ENCODE results near the gene MRPS9. TPM values are rescaled to one million over a fixed set of nuclear protein-coding genes. Genes with fewer than 3 reads are reported as not detected.

MRPS9 gene
- total RNA-seq (2016; rRNA removed; fragmentation: Illumina TruSeq; extraction: Trizol) (91.8 and 113 TPM in 2 replicates), polyA plus RNA-seq (2011; rRNA removed) (23.7 and 31.2 TPM in 2 replicates), polyA minus RNA-seq (2011; rRNA and poly(A)+ RNA removed; ENCODE audit: low replicate concordance) (16.2 and 24.6 TPM in 2 replicates), Bru-seq, nascent RNA (percentile 82 among the genes with signal in this experiment), BruChase-seq, experiment 1, labeled RNA remaining after a 6-hour chase (percentile 65 among the genes with signal in this experiment), BruChase-seq, experiment 2, labeled RNA remaining after a 2-hour chase (percentile 63 among the genes with signal in this experiment)
- 21.4 and 22.9 TPM in 2 replicates for total RNA-seq (2016; cell fraction: cytosol; rRNA removed; fragmentation: Illumina TruSeq; extraction: Trizol; ENCODE audit: low read depth)
- total RNA-seq (2016; cell fraction: insoluble cytoplasmic fraction; rRNA removed; fragmentation: Illumina TruSeq; extraction: Trizol) = 92.8 and 111 TPM in 2 replicates
- 28.5 and 34.3 TPM in 2 replicates for total RNA-seq (2016; cell fraction: membrane; rRNA removed; fragmentation: Illumina TruSeq; extraction: Trizol)
- total RNA-seq (2016; cell fraction: nucleus; rRNA removed; fragmentation: Illumina TruSeq; extraction: Trizol) = 38.8 and 44.6 TPM in 2 replicates
- polyA plus RNA-seq (2011; cell fraction: cytosol; rRNA removed) = 24.2 and 28.1 TPM in 2 replicates
- polyA plus RNA-seq (2011; cell fraction: nucleus; rRNA removed) = 19.8 and 22.9 TPM in 2 replicates
- 34.3 and 43.7 TPM in 2 replicates for polyA plus RNA-seq (2012)
- polyA plus RNA-seq (2016; cell fraction: cytosol; fragmentation: Illumina TruSeq; extraction: Trizol; ENCODE audit: low read depth) = 17.8 and 18.9 TPM in 2 replicates
- 102 and 106 TPM in 2 replicates for polyA plus RNA-seq (2016; cell fraction: insoluble cytoplasmic fraction; fragmentation: Illumina TruSeq; extraction: Trizol; ENCODE audit: low read depth)
- polyA plus RNA-seq (2016; cell fraction: membrane; fragmentation: Illumina TruSeq; extraction: Trizol; ENCODE audit: low read depth) = 19.5 and 23.6 TPM in 2 replicates
- polyA plus RNA-seq (2016; cell fraction: nucleus; fragmentation: Illumina TruSeq; extraction: Trizol; ENCODE audit: insufficient read depth, low read depth) = 44.8 and 56.4 TPM in 2 replicates
- polyA minus RNA-seq (2011; cell fraction: cytosol; rRNA and poly(A)+ RNA removed) = 17.8 and 18.0 TPM in 2 replicates
- polyA minus RNA-seq (2011; cell fraction: nucleus; rRNA and poly(A)+ RNA removed) = 17.5 and 25.0 TPM in 2 replicates
- long read RNA-seq, experiment 1, transcript MRPS9-201 (11 exons, 1,500 nt) = major isoform, 73 of 88 reads
- long read RNA-seq, experiment 1, partial matches to known transcripts = 11 of 88 reads
- long read RNA-seq, experiment 1, other reads (novel, unspliced or antisense) = 4 of 88 reads
- long read RNA-seq, experiment 2, transcript MRPS9-201 (11 exons, 1,500 nt) = major isoform, 77 of 99 reads
- long read RNA-seq, experiment 2, partial matches to known transcripts = 14 of 99 reads
- long read RNA-seq, experiment 2, other reads (novel, unspliced or antisense) = 6 of 99 reads

DNA sequence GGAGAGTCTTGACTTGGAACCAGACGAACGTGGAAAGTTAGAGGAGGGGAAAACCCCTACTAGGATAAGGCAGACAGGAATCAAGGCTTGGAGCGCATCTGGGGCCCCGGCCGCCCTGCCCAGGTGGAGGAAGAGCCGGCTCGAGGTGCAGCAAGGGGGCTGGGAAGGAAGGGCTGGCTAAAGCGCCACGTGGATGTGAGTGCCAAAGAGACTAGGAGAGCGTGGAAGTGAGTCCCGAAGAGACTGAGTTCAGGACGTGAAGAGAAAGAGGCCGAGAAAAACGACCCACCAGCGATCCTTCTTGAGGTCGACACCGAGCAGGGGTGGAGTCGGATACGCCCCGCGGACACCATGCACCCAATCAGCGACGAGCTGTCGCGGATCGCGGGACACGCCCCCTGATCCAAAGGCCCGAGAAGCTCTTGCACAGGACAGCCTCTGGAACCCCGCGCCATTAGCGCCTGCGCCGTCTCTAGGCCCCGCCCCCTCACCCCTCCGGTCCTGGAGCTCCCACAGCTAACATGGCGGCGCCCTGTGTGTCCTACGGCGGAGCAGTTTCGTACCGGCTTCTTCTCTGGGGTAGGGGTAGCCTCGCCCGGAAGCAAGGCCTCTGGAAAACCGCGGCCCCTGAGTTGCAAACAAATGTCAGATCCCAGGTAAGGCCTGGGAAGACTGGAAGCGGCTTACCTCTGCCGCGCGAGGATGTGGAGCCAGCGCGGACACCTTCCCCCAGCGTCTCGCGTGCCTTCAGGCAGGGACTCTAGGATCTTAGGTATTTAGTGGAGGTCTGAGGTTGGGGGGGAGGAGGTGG lies at the start of gene MRPS9:
TSS of gene MRPS9 (plus strand) at position 498 of the 811 bp plus-strand sequence. CDS start at position 522, 24 bp downstream.
- Histone ChIP-seq H3K9me3 (ENCODE audit: low read length) (no peaks in the 10 kb centered on the region), H3K4me3 (replicated peaks in 1 of 3; ENCODE audit: insufficient read depth in 1 of 3, low read depth in 2 of 3, low read length in 3 of 3) (peak within 1 kb of the TSS; percentile 80 to 94 (median 92)), H2AFZ (ENCODE audit: low read length) (peak within 1 kb of the TSS; percentile 92), H3K36me3 (replicated peaks in 1 of 2; ENCODE audit: control insufficient read depth in 1 of 2, insufficient read depth in 2 of 2, low read length in 2 of 2) (no peaks in the 10 kb centered on the region; a peak in 1 of 5 replicates), H3K27me3 (ENCODE audit: control insufficient read depth in 1 of 2, insufficient read depth in 2 of 2, low read length in 2 of 2) (peaks cover 0 to 4% of the 10 kb centered on the region in 2 experiments; a peak in 1 of 5 replicates), H3K27ac (ENCODE audit: extremely low read length, insufficient read depth, low read length) (peak within 1 kb of the TSS; percentile 73), H3K9ac (ENCODE audit: insufficient read depth, low read depth, low read length) (peak within 1 kb of the TSS; percentile 89), H3K4me2 (ENCODE audit: low read depth, low read length) (peak within 1 kb of the TSS; percentile 90), H4K20me1 (ENCODE audit: insufficient read depth, low read length) (no peaks in the 10 kb centered on the region), H3K4me1 (ENCODE audit: insufficient read depth, low read length) (peaks cover 31% of the 10 kb centered on the region), H3K79me2 (ENCODE audit: insufficient read depth, low read length) (peaks cover 25% of the 10 kb centered on the region)
- no TSS peak for BruUV-seq (replicated peaks)
- ChIA-PET POLR2A (interaction anchor here (0.9 to 2.0 kb wide), 3 partner anchors 12 to 292 kb away, joined by 3 to 5 read pairs (median 4); partner anchors contain the start of gene TGFBRAP1), CTCF (ENCODE audit: low intra/inter-chr PET ratio, low total read pairs) (no interaction called here)
- FAIRE-seq (peak; percentile 79), DNase-seq (ENCODE audit: low spot score) (peak; percentile 96), ATAC-seq (peak; percentile 98)
- intact Hi-C loops (cut with micrococcal nuclease; ENCODE audit: unreplicated experiment) (no loop called here), in situ Hi-C loops (cut with HindIII; ENCODE audit: extremely low pct_ligation_motif_present, low pct_unique_long_range_greater_than_20kb) (no loop called here)
- under 1% methylated on average over 39 of the region's 55 CpGs for WGBS (ENCODE audit: low lambda C conversion rate)
- TF ChIP-seq NR2F2 (IDR thresholded peaks at IDR 0.05; ENCODE audit: borderline replicate concordance, low read depth) = no peak
- TF ChIP-seq, protein P1, sequence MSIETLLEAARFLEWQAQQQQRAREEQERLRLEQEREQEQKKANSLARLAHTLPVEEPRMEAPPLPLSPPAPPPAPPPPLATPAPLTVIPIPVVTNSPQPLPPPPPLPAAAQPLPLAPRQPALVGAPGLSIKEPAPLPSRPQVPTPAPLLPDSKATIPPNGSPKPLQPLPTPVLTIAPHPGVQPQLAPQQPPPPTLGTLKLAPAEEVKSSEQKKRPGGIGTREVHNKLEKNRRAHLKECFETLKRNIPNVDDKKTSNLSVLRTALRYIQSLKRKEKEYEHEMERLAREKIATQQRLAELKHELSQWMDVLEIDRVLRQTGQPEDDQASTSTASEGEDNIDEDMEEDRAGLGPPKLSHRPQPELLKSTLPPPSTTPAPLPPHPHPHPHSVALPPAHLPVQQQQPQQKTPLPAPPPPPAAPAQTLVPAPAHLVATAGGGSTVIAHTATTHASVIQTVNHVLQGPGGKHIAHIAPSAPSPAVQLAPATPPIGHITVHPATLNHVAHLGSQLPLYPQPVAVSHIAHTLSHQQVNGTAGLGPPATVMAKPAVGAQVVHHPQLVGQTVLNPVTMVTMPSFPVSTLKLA (IDR thresholded peaks at IDR 0.05) = peak; percentile 68
- 0 out of 2 replicates have a peak, but pooled peaks have one; percentile 10 for TF ChIP-seq SIX1 (CRISPR knock-in tag; IDR thresholded peaks at IDR 0.05; ENCODE audit: borderline replicate concordance)
- TF ChIP-seq ZNF326 (CRISPR knock-in tag; IDR thresholded peaks at IDR 0.05; ENCODE audit: borderline replicate concordance) = no peak
- 0 out of 2 replicates have a peak, but pooled peaks have one; percentile 51 for TF ChIP-seq ZC3H13 (CRISPR knock-in tag; IDR thresholded peaks at IDR 0.05)
- TF ChIP-seq EP300 (IDR thresholded peaks at IDR 0.05; ENCODE audit: low read depth in 2 of 2, low read length in 2 of 2) = no peak
- no peak for TF ChIP-seq EP300 (CRISPR knock-in tag; IDR thresholded peaks at IDR 0.05; ENCODE audit: borderline replicate concordance)
- peak; percentile 37; the same call in 1 of the 2 replicates for TF ChIP-seq HHEX (CRISPR knock-in tag; IDR thresholded peaks at IDR 0.05)
- TF ChIP-seq, protein P2, sequence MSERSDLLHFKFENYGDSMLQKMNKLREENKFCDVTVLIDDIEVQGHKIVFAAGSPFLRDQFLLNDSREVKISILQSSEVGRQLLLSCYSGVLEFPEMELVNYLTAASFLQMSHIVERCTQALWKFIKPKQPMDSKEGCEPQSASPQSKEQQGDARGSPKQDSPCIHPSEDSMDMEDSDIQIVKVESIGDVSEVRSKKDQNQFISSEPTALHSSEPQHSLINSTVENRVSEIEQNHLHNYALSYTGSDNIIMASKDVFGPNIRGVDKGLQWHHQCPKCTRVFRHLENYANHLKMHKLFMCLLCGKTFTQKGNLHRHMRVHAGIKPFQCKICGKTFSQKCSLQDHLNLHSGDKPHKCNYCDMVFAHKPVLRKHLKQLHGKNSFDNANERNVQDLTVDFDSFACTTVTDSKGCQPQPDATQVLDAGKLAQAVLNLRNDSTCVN (CRISPR knock-in tag; IDR thresholded peaks at IDR 0.05; ENCODE audit: borderline replicate concordance) = peak; percentile 50; the same call in 1 of the 2 replicates
- no peak for TF ChIP-seq ZNF562 (CRISPR knock-in tag; IDR thresholded peaks at IDR 0.05; ENCODE audit: borderline replicate concordance)

Measured in HepG2 (cell line).